GM12878 (cell line): ENCODE measurements around the gene AMPD3. TPM values are rescaled to one million over a fixed set of nuclear protein-coding genes. Genes with fewer than 3 reads are reported as not detected.

Source experiments
- ATAC-seq: fragments of 200-7000 bp; cut with Tn5 transposase; 3 replicates; pipeline ENCODE4 v1.9.1; 2020; ENCODE audit warnings: mild to moderate bottlenecking, moderate library complexity
- BruUV-seq: library from RNA; stranded (reverse); fragments of 400-500 nt; replicated peaks from 2 replicates; lab custom pipeline; 2021; lab: Mats Ljungman, UMichigan
- CTCF ChIA-PET: fragments of 300-600 bp; sonication (Branson Sonifier 250); formaldehyde crosslinking; extraction: SDS; loops from one replicate; lab custom pipeline; 2021; ENCODE audit warnings: inconsistent platforms; lab: Yijun Ruan, JAX
- POLR2A ChIA-PET: fragments of 350-600 bp; formaldehyde crosslinking; extraction: SDS; loops from one replicate; lab custom pipeline; 2021; ENCODE audit warnings: inconsistent platforms; lab: Charles Lee
- RAD21 ChIA-PET: fragments of 300-600 bp; sonication (Branson Sonifier 250); formaldehyde crosslinking; loops from one replicate; lab custom pipeline; 2023; ENCODE audit warnings: antibody characterized with exemption; ENCODE audit not compliant: unreplicated experiment; lab: Charles Lee
- SMC1A ChIA-PET: fragments of 300-600 bp; sonication (Branson Sonifier 250); formaldehyde crosslinking; loops from one replicate; lab custom pipeline; 2023; ENCODE audit not compliant: unreplicated experiment, uncharacterized antibody; lab: Charles Lee
- DNase-seq: peaks from one replicate; pipeline ENCODE4 v3.0.0-alpha.2; 2011; ENCODE audit warnings: low read depth, low spot score
- FAIRE-seq: peaks from 3 replicates; lab custom pipeline; 2011; peaks lifted over from hg19 to GRCh38; lab: Jason Lieb, UNC
- H2AFZ ChIP-seq: 2 replicates; pipeline ENCODE4 v1.6.0; 2011; ENCODE audit warnings: low read depth, low read length, control low read depth; ENCODE audit not compliant: control insufficient read depth
- H3K27ac ChIP-seq: 2 replicates; pipeline ENCODE4 v1.5.1; 2011; ENCODE audit warnings: control low read depth; ENCODE audit not compliant: control insufficient read depth, insufficient read depth
- H3K27me3 ChIP-seq, 2 experiments: replicated peaks in 1 of 2; 2 replicates each; pipeline versions ENCODE4 v1.6.0 to v1.6.1; 2011; ENCODE audit warnings: low read length in 1 of 2; ENCODE audit not compliant: control insufficient read depth in 2 of 2, insufficient read depth in 2 of 2
- H3K36me3 ChIP-seq, 2 experiments: 2 replicates each; pipeline ENCODE4 v1.5.1; 2011; ENCODE audit warnings: low read length in 1 of 2; ENCODE audit not compliant: control insufficient read depth in 2 of 2, insufficient read depth in 2 of 2
- H3K4me1 ChIP-seq: 2 replicates; pipeline ENCODE4 v1.6.1; 2011; ENCODE audit warnings: mild to moderate bottlenecking, low read length, moderate library complexity, mixed read lengths; ENCODE audit not compliant: control insufficient read depth, insufficient read depth
- H3K4me2 ChIP-seq: 2 replicates; pipeline ENCODE4 v1.6.0; 2011; ENCODE audit warnings: control low read depth; ENCODE audit not compliant: control insufficient read depth, insufficient read depth
- H3K4me3 ChIP-seq: fragments of 200-600 bp; sonication (generic); 2 replicates; pipeline ENCODE4 v1.5.1; 2016
- H3K79me2 ChIP-seq: 2 replicates; pipeline ENCODE4 v1.6.0; 2011; ENCODE audit warnings: low read length; ENCODE audit not compliant: control insufficient read depth, insufficient read depth
- H3K9ac ChIP-seq: 2 replicates; pipeline ENCODE4 v1.8.0; 2011; ENCODE audit warnings: low read length, control low read depth, mixed read lengths; ENCODE audit not compliant: control insufficient read depth, insufficient read depth
- H3K9me3 ChIP-seq: replicated peaks from 3 replicates; pipeline ENCODE4 v1.5.1; 2011; ENCODE audit warnings: mild to moderate bottlenecking, low read length; ENCODE audit not compliant: control insufficient read depth, insufficient read depth
- H4K20me1 ChIP-seq: 2 replicates; pipeline ENCODE4 v1.6.0; 2011; ENCODE audit not compliant: control insufficient read depth, insufficient read depth
- CHD2 ChIP-seq: IDR thresholded peaks from 2 replicates; pipeline ENCODE4 v1.6.1; 2011; ENCODE audit warnings: low read depth, low read length, improper control_type of control experiment, borderline replicate concordance
- LARP7 ChIP-seq: fragments of 450-650 bp; IDR thresholded peaks from 2 replicates; pipeline ENCODE4 v1.6.1; 2017; ENCODE audit warnings: mild to moderate bottlenecking
- NBN ChIP-seq: fragments of 450-650 bp; IDR thresholded peaks from 2 replicates; pipeline ENCODE4 v1.6.1; 2016
- ZBED1 ChIP-seq: IDR thresholded peaks from 2 replicates; pipeline ENCODE4 v1.6.1; 2016; ENCODE audit warnings: borderline replicate concordance
- ZNF622 ChIP-seq: fragments of 450-650 bp; IDR thresholded peaks from 2 replicates; pipeline ENCODE4 v1.6.1; 2017; ENCODE audit warnings: mild to moderate bottlenecking, inconsistent platforms
- WGBS: methylation state at CpG from one replicate; pipeline ENCODE4 v1.1.6; 2016; ENCODE audit warnings: low lambda C conversion rate; ENCODE audit not compliant: insufficient replicate concordance, insufficient coverage; ENCODE audit errors: missing lambda C conversion rate; 5-methylcytosine and 5-hydroxymethylcytosine counted together
- in situ Hi-C: fragments of 300-500 bp; cut with MboI; formaldehyde crosslinking; loops from 9 replicates; pipeline ENCODE4 v1.14.3; 2018; ENCODE audit warnings: mixed read lengths
- intact Hi-C: fragments of 100-400 bp; cut with micrococcal nuclease; formaldehyde crosslinking; loops from one replicate; pipeline ENCODE4 v1.14.2; 2022; ENCODE audit not compliant: unreplicated experiment
- polyA plus RNA-seq, 11 experiments: library from polyadenylated mRNA; depleted of rRNA in 4 of 11; unstranded in 6 of 11; stranded (reverse) in 5 of 11; fragments of >200 nt; fragmentation: Nextera tagmentation in 4 of 11; fragmentation: Illumina TruSeq in 1 of 11; extraction: Ambion mirVana in 4 of 11; extraction: Trizol in 1 of 11; gene quantifications; 1 replicate in 1 of 11; 2 replicates in 10 of 11; pipeline versions ENCODE4 v1.2.1 to v1.2.3, GENCODE V29; 2011 to 2016; ENCODE audit warnings: inconsistent platforms in 2 of 11, missing spikeins in 2 of 11, low read depth in 1 of 11
- total RNA-seq, 4 experiments: library from RNA; depleted of rRNA in 3 of 4; stranded (reverse); fragments of >200 nt in 3 of 4; fragmentation: Illumina TruSeq in 1 of 4; extraction: Trizol in 1 of 4; gene quantifications; 2 replicates each; pipeline versions ENCODE4 v1.2.1 to v1.2.3, GENCODE V29; 2013 to 2021
- TF ChIP-seq, protein P1 (sequence below): fragments of 450-650 bp; IDR thresholded peaks from 2 replicates; pipeline ENCODE4 v1.6.1; 2017; ENCODE audit warnings: mild to moderate bottlenecking, low read depth, inconsistent platforms; ENCODE audit not compliant: poor library complexity, severe bottlenecking

AMPD3 gene
- total and polyA plus RNA-seq, 10 of the 15 experiments (the other 5 are each of a cell fraction or from before 2014, with no cell fraction given), result 5.6 to 28.6 (median 15.9) TPM

DNA sequence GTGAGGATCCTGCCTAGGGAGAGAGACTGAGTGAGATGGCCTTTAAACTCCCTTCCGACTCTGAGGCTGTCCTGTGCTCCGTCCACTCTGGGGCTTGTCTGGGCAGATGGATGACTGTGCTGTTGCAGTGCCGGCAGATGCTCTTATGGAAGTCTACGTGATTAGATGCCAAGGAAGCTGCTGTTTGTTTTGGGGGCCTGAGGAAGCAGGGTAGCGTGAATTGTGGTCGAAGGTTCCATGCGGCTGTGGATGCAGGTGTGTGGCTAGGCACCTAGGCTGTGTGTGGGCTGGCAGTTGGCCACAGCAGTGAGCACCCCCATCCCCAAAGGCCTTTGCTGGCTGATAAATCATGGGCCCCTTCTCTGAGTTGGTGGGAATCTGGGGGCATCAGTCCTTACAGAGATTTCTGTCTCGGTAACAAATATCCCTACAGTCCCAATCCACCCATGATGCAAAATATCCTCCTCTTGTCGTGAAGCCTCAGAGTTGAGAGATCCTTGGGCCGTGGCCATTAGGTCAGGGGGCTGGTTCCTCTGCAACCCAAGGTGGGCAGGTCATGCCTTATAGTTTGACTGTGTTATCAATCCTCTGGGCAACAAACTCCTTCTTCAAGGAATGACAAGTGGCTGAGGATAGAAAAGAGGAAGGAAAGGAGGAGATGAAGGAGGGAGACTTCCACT, 31.2 kb downstream of the AMPD3 start (continued):
- TF ChIP-seq LARP7 (no peak), CHD2 (no peak), ZBED1 (no peak), ZNF622 (no peak), NBN (no peak)

DNA sequence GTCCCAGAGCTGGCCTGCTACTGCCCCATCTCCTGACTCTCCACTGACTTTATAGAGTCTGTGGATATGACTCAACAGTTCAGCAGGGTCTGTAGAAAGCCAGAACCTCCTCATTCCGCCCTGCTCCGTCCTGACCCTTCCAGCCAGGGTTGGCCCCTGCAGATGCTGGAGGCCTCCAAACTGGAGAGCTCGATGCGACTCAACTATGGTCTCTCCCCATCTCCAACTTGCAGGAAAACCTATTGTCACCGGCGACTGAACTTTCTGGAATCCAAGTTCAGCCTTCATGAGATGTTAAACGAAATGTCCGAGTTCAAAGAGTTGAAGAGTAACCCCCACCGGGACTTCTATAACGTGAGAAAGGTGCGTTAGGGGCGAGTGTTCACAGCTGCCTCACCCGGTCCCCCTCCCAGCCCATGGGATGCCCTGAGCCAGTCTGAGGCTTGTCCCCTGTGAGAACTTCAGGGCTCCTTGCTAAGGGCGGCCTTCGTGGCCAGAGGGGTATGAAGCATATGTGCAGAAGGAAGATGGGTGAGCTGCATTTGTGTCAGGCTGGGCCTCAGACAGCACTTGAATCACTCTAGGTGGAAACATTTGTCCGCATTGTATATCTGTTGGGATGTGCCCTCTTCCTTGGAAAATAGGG, 32.1 kb downstream of the AMPD3 start:
- no peak overlapping the region for H3K4me3 ChIP-seq
- no peaks in the 10 kb centered on the region for H3K79me2 ChIP-seq
- no peak for ATAC-seq
- RAD21 ChIA-PET, result interaction anchor here (1.4 to 4.7 kb wide), 2 partner anchors 30 to 36 kb away, joined by 3 to 63 read pairs; partner anchors contain the start of gene AMPD3
- H3K4me2 ChIP-seq, result no peak overlapping the region
- no peaks in the 10 kb centered on the region; the same call in 2 of the 3 replicates for H3K9me3 ChIP-seq
- no peaks in the 10 kb centered on the region for H3K27me3 ChIP-seq
- BruUV-seq, result no TSS peak
- CTCF ChIA-PET, result interaction anchor here (0.9 kb wide), 1 partner anchor 54 kb away, joined by 4 read pairs; the partner anchor contains the start of gene RNF141
- no peak for FAIRE-seq
- intact Hi-C loops, result no loop called here
- 82% methylated on average over 16 of the region's 16 CpGs for WGBS
- no peak for DNase-seq
- H4K20me1 ChIP-seq, result no peaks in the 10 kb centered on the region
- no peak overlapping the region for H3K9ac ChIP-seq
- in situ Hi-C loops, result no loop called here
- TF ChIP-seq, protein P1, sequence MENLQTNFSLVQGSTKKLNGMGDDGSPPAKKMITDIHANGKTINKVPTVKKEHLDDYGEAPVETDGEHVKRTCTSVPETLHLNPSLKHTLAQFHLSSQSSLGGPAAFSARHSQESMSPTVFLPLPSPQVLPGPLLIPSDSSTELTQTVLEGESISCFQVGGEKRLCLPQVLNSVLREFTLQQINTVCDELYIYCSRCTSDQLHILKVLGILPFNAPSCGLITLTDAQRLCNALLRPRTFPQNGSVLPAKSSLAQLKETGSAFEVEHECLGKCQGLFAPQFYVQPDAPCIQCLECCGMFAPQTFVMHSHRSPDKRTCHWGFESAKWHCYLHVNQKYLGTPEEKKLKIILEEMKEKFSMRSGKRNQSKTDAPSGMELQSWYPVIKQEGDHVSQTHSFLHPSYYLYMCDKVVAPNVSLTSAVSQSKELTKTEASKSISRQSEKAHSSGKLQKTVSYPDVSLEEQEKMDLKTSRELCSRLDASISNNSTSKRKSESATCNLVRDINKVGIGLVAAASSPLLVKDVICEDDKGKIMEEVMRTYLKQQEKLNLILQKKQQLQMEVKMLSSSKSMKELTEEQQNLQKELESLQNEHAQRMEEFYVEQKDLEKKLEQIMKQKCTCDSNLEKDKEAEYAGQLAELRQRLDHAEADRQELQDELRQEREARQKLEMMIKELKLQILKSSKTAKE, result no peak
- SMC1A ChIA-PET, result interaction anchor here (0.7 to 3.5 kb wide), 6 partner anchors 8 to 121 kb away, joined by 3 to 38 read pairs (median 4); partner anchors contain the start of gene AMPD3
- no peak overlapping the region for H3K27ac ChIP-seq
- POLR2A ChIA-PET, result no interaction called here
- H3K36me3 ChIP-seq, result peaks cover 0 to 3% of the 10 kb centered on the region in 2 experiments; a peak in 3 of 4 replicates
- no peak overlapping the region for H2AFZ ChIP-seq
- H3K4me1 ChIP-seq, result peaks cover 14% of the 10 kb centered on the region
